SK-N-SH treated with all-trans-retinoic acid at 6 μM for 48 hours (cell line): ENCODE results near the gene TEX44.

ENCODE experiments used
- ATAC-seq: fragments of 200-7000 bp; cut with Tn5 transposase; 3 replicates; pipeline ENCODE4 v1.9.1; 2020; ENCODE audit warnings: mild to moderate bottlenecking, moderate library complexity
- ARNTL ChIP-seq: fragments of 450-650 bp; formaldehyde crosslinking; IDR thresholded peaks from 2 replicates; pipeline ENCODE4 v1.5.0; 2020; ENCODE audit warnings: low read depth, mild to moderate bottlenecking, moderate library complexity, borderline replicate concordance
- CSDC2 ChIP-seq: fragments of 250-450 bp; sonication (Bioruptor Pico); IDR thresholded peaks from 2 replicates; pipeline ENCODE4 v1.5.0; 2020; ENCODE audit warnings: mild to moderate bottlenecking, moderate library complexity
- ESRRG ChIP-seq: fragments of 250-450 bp; sonication (Bioruptor Pico); IDR thresholded peaks from 2 replicates; pipeline ENCODE4 v1.6.1; 2021; ENCODE audit warnings: mild to moderate bottlenecking
- GLIS3 ChIP-seq: fragments of 250-450 bp; sonication (Bioruptor Pico); IDR thresholded peaks from 2 replicates; pipeline ENCODE4 v1.5.0; 2020; ENCODE audit warnings: mild to moderate bottlenecking, moderate library complexity
- ISL1 ChIP-seq: fragments of 250-450 bp; sonication (Bioruptor Pico); IDR thresholded peaks from 2 replicates; pipeline ENCODE4 v2.1.2; 2022; ENCODE audit warnings: mild to moderate bottlenecking, moderate library complexity
- OSR1 ChIP-seq: fragments of 250-450 bp; sonication (Bioruptor Pico); IDR thresholded peaks from 2 replicates; pipeline ENCODE4 v1.8.0; 2022; ENCODE audit warnings: moderate library complexity, mild to moderate bottlenecking, inconsistent platforms
- POU6F1 ChIP-seq: fragments of 250-450 bp; sonication (Bioruptor Pico); IDR thresholded peaks from 2 replicates; pipeline ENCODE4 v1.8.0; 2021; ENCODE audit warnings: low read depth, mild to moderate bottlenecking, moderate library complexity, borderline replicate concordance
- PPARA ChIP-seq: fragments of 250-450 bp; sonication (Bioruptor Pico); IDR thresholded peaks from 2 replicates; pipeline ENCODE4 v1.5.0; 2020; ENCODE audit warnings: mild to moderate bottlenecking, borderline replicate concordance
- RARB ChIP-seq: fragments of 250-450 bp; sonication (Bioruptor Pico); IDR thresholded peaks from 2 replicates; pipeline ENCODE4 v1.8.0; 2021; ENCODE audit warnings: mild to moderate bottlenecking, moderate library complexity
- SNAI2 ChIP-seq: fragments of 250-450 bp; sonication (Bioruptor Pico); IDR thresholded peaks from 2 replicates; pipeline ENCODE4 v1.5.0; 2020; ENCODE audit warnings: mild to moderate bottlenecking, moderate library complexity
- TCF4 ChIP-seq: fragments of 250-450 bp; sonication (Bioruptor Pico); IDR thresholded peaks from 2 replicates; pipeline ENCODE4 v1.8.0; 2021; ENCODE audit warnings: mild to moderate bottlenecking, moderate library complexity, borderline replicate concordance
- TOX ChIP-seq: fragments of 250-450 bp; sonication (Bioruptor Pico); IDR thresholded peaks from 2 replicates; pipeline ENCODE4 v1.8.0; 2021; ENCODE audit warnings: mild to moderate bottlenecking, moderate library complexity, borderline replicate concordance
- ZC3H10 ChIP-seq: fragments of 250-450 bp; sonication (Bioruptor Pico); IDR thresholded peaks from 2 replicates; pipeline ENCODE4 v1.5.1; 2021; ENCODE audit warnings: mild to moderate bottlenecking, moderate library complexity
- ZFP3 ChIP-seq: fragments of 250-450 bp; sonication (Bioruptor Pico); IDR thresholded peaks from 2 replicates; pipeline ENCODE4 v1.5.0; 2020; ENCODE audit warnings: mild to moderate bottlenecking, moderate library complexity
- ZFP30 ChIP-seq: fragments of 450-650 bp; formaldehyde crosslinking; IDR thresholded peaks from 2 replicates; pipeline ENCODE4 v1.5.0; 2022; ENCODE audit warnings: mild to moderate bottlenecking, moderate library complexity
- ZNF565 ChIP-seq: fragments of 450-650 bp; formaldehyde crosslinking; conservative IDR thresholded peaks from 2 replicates; pipeline ENCODE4 v1.5.0; 2020; ENCODE audit warnings: low read depth, mild to moderate bottlenecking, moderate library complexity
- ZNF70 ChIP-seq: fragments of 450-650 bp; formaldehyde crosslinking; IDR thresholded peaks from 2 replicates; pipeline ENCODE4 v1.5.0; 2020; ENCODE audit warnings: mild to moderate bottlenecking, moderate library complexity
- ZNF8 ChIP-seq: fragments of 450-650 bp; formaldehyde crosslinking; IDR thresholded peaks from 2 replicates; pipeline ENCODE4 v1.5.0; 2020; ENCODE audit warnings: mild to moderate bottlenecking, moderate library complexity
- TF ChIP-seq, protein P1 (sequence below): fragments of 250-450 bp; sonication (Bioruptor Pico); IDR thresholded peaks from 2 replicates; pipeline ENCODE4 v1.5.1; 2020; ENCODE audit warnings: low read depth, mild to moderate bottlenecking, moderate library complexity
- TF ChIP-seq, protein P2 (sequence below): fragments of 250-450 bp; sonication (Bioruptor Pico); IDR thresholded peaks from 2 replicates; pipeline ENCODE4 v1.5.0; 2020; ENCODE audit warnings: mild to moderate bottlenecking, moderate library complexity

The TEX44 gene

DNA sequence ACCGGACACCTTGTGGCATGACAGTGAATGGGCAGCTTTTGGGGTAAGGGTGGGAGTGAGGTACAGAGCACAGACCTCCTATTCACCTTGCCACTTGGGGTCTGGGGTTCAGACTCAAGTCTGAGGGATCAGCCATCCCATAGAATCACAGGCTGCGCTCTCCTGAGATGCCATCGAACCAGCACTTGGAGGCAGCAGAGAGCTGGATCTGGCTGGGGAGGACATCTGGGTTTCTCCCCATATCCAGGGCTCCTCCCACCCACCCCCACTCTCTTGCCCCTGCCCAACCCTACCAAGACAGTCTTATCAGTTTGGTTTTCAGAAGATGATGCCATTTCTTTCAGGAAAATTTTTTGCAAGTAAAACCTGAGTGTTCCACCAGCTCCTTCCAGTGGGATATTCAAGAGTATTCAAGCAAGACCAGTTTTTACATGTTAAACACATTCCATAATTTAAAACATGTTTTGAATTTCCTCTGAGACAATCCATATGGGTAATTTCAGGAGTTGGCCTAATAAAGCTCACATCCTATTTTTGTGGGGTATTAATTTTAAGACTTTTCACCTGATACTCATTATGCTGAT, 29.2 kb upstream of the TEX44 start (continued):
- no peak for TF ChIP-seq TOX (CRISPR knock-in tag)

DNA sequence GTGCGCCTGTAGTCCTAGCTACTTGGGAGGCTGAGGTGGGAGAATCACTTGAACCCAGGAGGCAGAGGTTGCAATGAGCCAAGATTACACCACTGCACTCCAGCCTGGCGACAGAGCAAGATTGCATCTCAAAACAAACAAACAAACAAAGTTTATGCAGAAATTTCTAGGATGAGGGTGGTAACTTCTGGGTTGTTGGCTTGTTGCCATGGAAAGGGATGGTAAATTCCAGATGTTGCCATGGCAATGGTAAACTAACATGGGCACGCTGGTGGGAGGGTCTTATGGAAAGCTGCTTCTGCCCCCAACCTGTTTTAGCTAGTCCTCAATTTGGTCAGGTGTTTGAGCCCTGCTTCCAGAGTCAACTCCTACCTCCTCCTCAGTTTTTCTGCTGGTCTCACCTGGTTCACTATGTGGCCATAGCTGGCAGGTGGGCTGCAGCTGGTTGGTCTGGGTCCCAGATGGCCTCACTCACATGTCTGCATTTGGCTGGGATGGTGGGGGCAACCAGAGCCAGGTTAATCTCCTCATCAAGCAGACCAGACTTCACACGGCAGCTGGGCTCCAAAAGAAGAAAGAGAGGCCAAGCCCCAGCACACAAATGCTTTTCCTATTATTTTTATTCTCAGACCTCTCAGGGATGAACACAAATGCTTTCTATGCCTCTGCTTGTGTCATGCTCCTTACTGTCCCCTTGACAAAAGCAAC, 26.6 kb upstream of the TEX44 start:
- ATAC-seq = no peak
- TF ChIP-seq SNAI2 (CRISPR knock-in tag) = no peak
- peak; percentile 39; the same call in 1 of the 2 replicates for TF ChIP-seq TCF4 (CRISPR knock-in tag)
- no peak for TF ChIP-seq ZFP30
- TF ChIP-seq, protein P1, sequence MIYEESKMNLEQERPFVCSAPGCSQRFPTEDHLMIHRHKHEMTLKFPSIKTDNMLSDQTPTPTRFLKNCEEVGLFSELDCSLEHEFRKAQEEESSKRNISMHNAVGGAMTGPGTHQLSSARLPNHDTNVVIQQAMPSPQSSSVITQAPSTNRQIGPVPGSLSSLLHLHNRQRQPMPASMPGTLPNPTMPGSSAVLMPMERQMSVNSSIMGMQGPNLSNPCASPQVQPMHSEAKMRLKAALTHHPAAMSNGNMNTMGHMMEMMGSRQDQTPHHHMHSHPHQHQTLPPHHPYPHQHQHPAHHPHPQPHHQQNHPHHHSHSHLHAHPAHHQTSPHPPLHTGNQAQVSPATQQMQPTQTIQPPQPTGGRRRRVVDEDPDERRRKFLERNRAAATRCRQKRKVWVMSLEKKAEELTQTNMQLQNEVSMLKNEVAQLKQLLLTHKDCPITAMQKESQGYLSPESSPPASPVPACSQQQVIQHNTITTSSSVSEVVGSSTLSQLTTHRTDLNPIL (CRISPR knock-in tag) = no peak
- TF ChIP-seq, protein P2, sequence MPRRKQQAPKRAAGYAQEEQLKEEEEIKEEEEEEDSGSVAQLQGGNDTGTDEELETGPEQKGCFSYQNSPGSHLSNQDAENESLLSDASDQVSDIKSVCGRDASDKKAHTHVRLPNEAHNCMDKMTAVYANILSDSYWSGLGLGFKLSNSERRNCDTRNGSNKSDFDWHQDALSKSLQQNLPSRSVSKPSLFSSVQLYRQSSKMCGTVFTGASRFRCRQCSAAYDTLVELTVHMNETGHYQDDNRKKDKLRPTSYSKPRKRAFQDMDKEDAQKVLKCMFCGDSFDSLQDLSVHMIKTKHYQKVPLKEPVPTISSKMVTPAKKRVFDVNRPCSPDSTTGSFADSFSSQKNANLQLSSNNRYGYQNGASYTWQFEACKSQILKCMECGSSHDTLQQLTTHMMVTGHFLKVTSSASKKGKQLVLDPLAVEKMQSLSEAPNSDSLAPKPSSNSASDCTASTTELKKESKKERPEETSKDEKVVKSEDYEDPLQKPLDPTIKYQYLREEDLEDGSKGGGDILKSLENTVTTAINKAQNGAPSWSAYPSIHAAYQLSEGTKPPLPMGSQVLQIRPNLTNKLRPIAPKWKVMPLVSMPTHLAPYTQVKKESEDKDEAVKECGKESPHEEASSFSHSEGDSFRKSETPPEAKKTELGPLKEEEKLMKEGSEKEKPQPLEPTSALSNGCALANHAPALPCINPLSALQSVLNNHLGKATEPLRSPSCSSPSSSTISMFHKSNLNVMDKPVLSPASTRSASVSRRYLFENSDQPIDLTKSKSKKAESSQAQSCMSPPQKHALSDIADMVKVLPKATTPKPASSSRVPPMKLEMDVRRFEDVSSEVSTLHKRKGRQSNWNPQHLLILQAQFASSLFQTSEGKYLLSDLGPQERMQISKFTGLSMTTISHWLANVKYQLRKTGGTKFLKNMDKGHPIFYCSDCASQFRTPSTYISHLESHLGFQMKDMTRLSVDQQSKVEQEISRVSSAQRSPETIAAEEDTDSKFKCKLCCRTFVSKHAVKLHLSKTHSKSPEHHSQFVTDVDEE (CRISPR knock-in tag) = no peak
- no peak for TF ChIP-seq OSR1 (CRISPR knock-in tag)
- no peak for TF ChIP-seq ZFP3 (CRISPR knock-in tag)
- no peak for TF ChIP-seq ESRRG (CRISPR knock-in tag)

- ATAC-seq = no peak
- no peak for TF ChIP-seq ZFP3 (CRISPR knock-in tag)
- TF ChIP-seq, protein P2 (CRISPR knock-in tag) = no peak
- TF ChIP-seq POU6F1 (CRISPR knock-in tag) = no peak
- no peak for TF ChIP-seq PPARA
- TF ChIP-seq CSDC2 (CRISPR knock-in tag) = no peak
- TF ChIP-seq ISL1 (CRISPR knock-in tag) = no peak
- TF ChIP-seq GLIS3 (CRISPR knock-in tag) = no peak
- TF ChIP-seq ZNF70 (CRISPR knock-in tag) = no peak
- TF ChIP-seq RARB = no peak
- TF ChIP-seq ZC3H10 (CRISPR knock-in tag) = no peak
- TF ChIP-seq, protein P1 (CRISPR knock-in tag) = no peak
- TF ChIP-seq ARNTL = no peak
- no peak for TF ChIP-seq ZNF565 (CRISPR knock-in tag)
- TF ChIP-seq ZNF8 (CRISPR knock-in tag) = no peak
- no peak for TF ChIP-seq TOX (CRISPR knock-in tag)
Measured at GRCh38 chr2:231567159-231567558, 25.5 kb upstream of the TEX44 start.
